Mesenchymal stem cell (in vitro differentiated cells and primary cell): ENCODE measurements around the gene NXPH4.

ENCODE experiments used
- DNase-seq: peaks from one replicate; pipeline ENCODE4 v3.0.0-alpha.2; 2013
- H2AFZ ChIP-seq: one replicate; pipeline ENCODE4 v1.6.1; 2013; ENCODE audit warnings: low read depth, mild to moderate bottlenecking, control low read depth, inconsistent platforms, low read length, moderate library complexity
- H2AK5ac ChIP-seq: 2 replicates; pipeline ENCODE4 v1.6.1; 2013; ENCODE audit warnings: low read length, moderate library complexity, mild to moderate bottlenecking, inconsistent platforms; ENCODE audit not compliant: severe bottlenecking
- H2BK120ac ChIP-seq: one replicate; pipeline ENCODE4 v1.6.1; 2013; ENCODE audit warnings: low read depth, mild to moderate bottlenecking, inconsistent platforms, low read length, moderate library complexity
- H2BK12ac ChIP-seq, 2 experiments: one replicate each; pipeline ENCODE4 v1.6.1; 2013; ENCODE audit warnings: inconsistent platforms in 2 of 2, low read length in 2 of 2, mild to moderate bottlenecking in 2 of 2, moderate library complexity in 2 of 2, control low read depth in 1 of 2
- H2BK15ac ChIP-seq: one replicate; pipeline ENCODE4 v1.6.1; 2013; ENCODE audit warnings: mild to moderate bottlenecking, low read depth, inconsistent platforms; ENCODE audit not compliant: poor library complexity, severe bottlenecking
- H2BK5ac ChIP-seq: 2 replicates; pipeline ENCODE4 v1.6.1; 2013; ENCODE audit warnings: low read depth, mild to moderate bottlenecking, low read length, control low read depth, inconsistent platforms; ENCODE audit not compliant: poor library complexity, severe bottlenecking
- H3K14ac ChIP-seq, 2 experiments: one replicate each; pipeline ENCODE4 v1.6.1; 2013; ENCODE audit warnings: inconsistent platforms in 2 of 2, low read length in 2 of 2, control low read depth in 1 of 2, mild to moderate bottlenecking in 1 of 2, moderate library complexity in 1 of 2
- H3K18ac ChIP-seq, 2 experiments: one replicate each; pipeline ENCODE4 v1.6.1; 2013; ENCODE audit warnings: inconsistent platforms in 2 of 2, low read length in 2 of 2, control low read depth in 1 of 2, low read depth in 1 of 2, mild to moderate bottlenecking in 1 of 2
- H3K23ac ChIP-seq, 2 experiments: one replicate each; pipeline ENCODE4 v1.6.1; 2013; ENCODE audit warnings: inconsistent platforms in 2 of 2, low read length in 2 of 2, mild to moderate bottlenecking in 2 of 2, moderate library complexity in 2 of 2, control low read depth in 1 of 2
- H3K27ac ChIP-seq: 2 replicates; pipeline ENCODE4 v1.5.1; 2013; ENCODE audit warnings: mild to moderate bottlenecking, moderate library complexity, low read length, control low read depth, inconsistent platforms; ENCODE audit not compliant: poor library complexity, severe bottlenecking
- H3K27me3 ChIP-seq, 2 experiments: 2 replicates each; pipeline versions ENCODE4 v1.6.1 to v1.7.0; 2013; ENCODE audit warnings: low read length in 2 of 2, mild to moderate bottlenecking in 2 of 2, moderate library complexity in 2 of 2, control low read depth in 1 of 2, inconsistent platforms in 1 of 2; ENCODE audit not compliant: control insufficient read depth in 1 of 2, insufficient read depth in 1 of 2
- H3K36me3 ChIP-seq, 2 experiments: 2 replicates each; pipeline versions ENCODE4 v1.6.1 to v1.7.0; 2013; ENCODE audit warnings: low read length in 2 of 2, control low read depth in 1 of 2, inconsistent platforms in 1 of 2, low read depth in 1 of 2, mild to moderate bottlenecking in 1 of 2; ENCODE audit not compliant: insufficient read depth in 2 of 2, control insufficient read depth in 1 of 2
- H3K4ac ChIP-seq, 2 experiments: one replicate each; pipeline ENCODE4 v1.6.1; 2013; ENCODE audit warnings: inconsistent platforms in 2 of 2, low read length in 2 of 2, mild to moderate bottlenecking in 2 of 2, moderate library complexity in 2 of 2, control low read depth in 1 of 2, low read depth in 1 of 2
- H3K4me1 ChIP-seq: 2 replicates; pipeline ENCODE4 v1.6.1; 2013; ENCODE audit warnings: low read depth, low read length, control low read depth; ENCODE audit not compliant: control insufficient read depth, insufficient read depth
- H3K4me2 ChIP-seq: 2 replicates; pipeline ENCODE4 v1.6.1; 2013; ENCODE audit warnings: low read length, mild to moderate bottlenecking, inconsistent platforms; ENCODE audit not compliant: poor library complexity, severe bottlenecking
- H3K4me3 ChIP-seq, 2 experiments: 2 replicates each; pipeline versions ENCODE4 v1.5.1 to v1.7.0; 2013; ENCODE audit warnings: low read length in 2 of 2, mild to moderate bottlenecking in 2 of 2, control low read depth in 1 of 2, low read depth in 1 of 2; ENCODE audit not compliant: insufficient read depth in 1 of 2
- H3K79me1 ChIP-seq: replicated peaks from 2 replicates; pipeline ENCODE4 v1.6.1; 2013; ENCODE audit warnings: mild to moderate bottlenecking, control low read depth, low read length, inconsistent platforms; ENCODE audit not compliant: poor library complexity, severe bottlenecking
- H3K9ac ChIP-seq: 2 replicates; pipeline ENCODE4 v1.7.0; 2013; ENCODE audit warnings: mild to moderate bottlenecking, low read length, moderate library complexity
- H3K9me3 ChIP-seq: 2 replicates; pipeline ENCODE4 v1.7.0; 2013; ENCODE audit warnings: mild to moderate bottlenecking, low read length; ENCODE audit not compliant: control insufficient read depth
- H4K8ac ChIP-seq: one replicate; pipeline ENCODE4 v1.6.1; 2013; ENCODE audit warnings: inconsistent platforms, mild to moderate bottlenecking, low read length, moderate library complexity
- H4K91ac ChIP-seq: one replicate; pipeline ENCODE4 v1.6.1; 2013; ENCODE audit warnings: mild to moderate bottlenecking, low read length, inconsistent platforms
- WGBS: methylation state at CpG from one replicate; pipeline ENCODE4 v1.1.7; 2013; ENCODE audit warnings: mixed read lengths; 5-methylcytosine and 5-hydroxymethylcytosine counted together

NXPH4 gene

DNA sequence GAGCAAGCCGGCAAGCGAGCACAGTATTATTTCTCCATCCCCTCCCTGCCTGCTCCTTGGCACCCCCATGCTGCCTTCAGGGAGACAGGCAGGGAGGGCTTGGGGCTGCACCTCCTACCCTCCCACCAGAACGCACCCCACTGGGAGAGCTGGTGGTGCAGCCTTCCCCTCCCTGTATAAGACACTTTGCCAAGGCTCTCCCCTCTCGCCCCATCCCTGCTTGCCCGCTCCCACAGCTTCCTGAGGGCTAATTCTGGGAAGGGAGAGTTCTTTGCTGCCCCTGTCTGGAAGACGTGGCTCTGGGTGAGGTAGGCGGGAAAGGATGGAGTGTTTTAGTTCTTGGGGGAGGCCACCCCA is 3.9 kb upstream of the NXPH4 start:
- Histone ChIP-seq H3K36me3 (peaks cover 61 to 63% of the 10 kb centered on the region in 2 experiments), H2BK120ac (no peak overlapping the region), H3K27me3 (peaks cover 0 to 26% of the 10 kb centered on the region in 2 experiments), H3K4me2 (no peak overlapping the region), H3K23ac (no peak overlapping the region), H3K4me1 (peaks cover 37% of the 10 kb centered on the region), H2AFZ (no peak overlapping the region), H3K4ac (no peak overlapping the region), H4K91ac (no peak overlapping the region), H4K8ac (peak overlapping the region; percentile 37), H3K79me1 (no peaks in the 10 kb centered on the region), H3K18ac (no peak overlapping the region), H3K9ac (no peak overlapping the region), H3K4me3 (no peak overlapping the region), H2BK15ac (no peak overlapping the region), H2AK5ac (no peak overlapping the region), H2BK12ac (no peak overlapping the region), H3K9me3 (no peaks in the 10 kb centered on the region), H2BK5ac (no peak overlapping the region), H3K27ac (no peak overlapping the region), H3K14ac (no peak overlapping the region)
- WGBS: 88% methylated on average over 4 of the region's 7 CpGs
- DNase-seq: no peak

DNA sequence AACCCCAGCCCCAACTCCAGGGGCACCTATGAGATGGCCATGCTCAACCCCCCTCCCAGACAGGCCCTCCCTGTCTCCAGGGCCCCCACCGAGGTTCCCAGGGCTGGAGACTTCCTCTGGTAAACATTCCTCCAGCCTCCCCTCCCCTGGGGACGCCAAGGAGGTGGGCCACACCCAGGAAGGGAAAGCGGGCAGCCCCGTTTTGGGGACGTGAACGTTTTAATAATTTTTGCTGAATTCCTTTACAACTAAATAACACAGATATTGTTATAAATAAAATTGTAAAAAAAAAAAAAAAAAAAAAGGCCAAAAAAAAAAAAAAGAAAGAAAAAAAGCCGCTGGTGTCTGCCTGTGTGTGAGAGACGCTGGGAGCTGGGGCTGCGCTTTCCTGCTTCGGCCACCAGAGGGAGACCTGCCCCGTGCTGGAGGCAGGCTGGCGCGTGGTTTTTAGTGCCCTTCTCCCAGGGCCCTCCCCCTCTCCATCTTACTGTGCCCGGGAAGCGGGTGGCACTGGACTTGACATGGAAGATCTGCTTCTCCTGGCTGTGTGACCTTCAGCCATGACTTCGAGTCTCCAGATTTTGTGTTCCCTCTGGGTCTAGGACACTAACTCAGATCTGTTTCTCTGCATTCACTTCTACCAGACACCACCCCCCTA is 3.4 kb upstream of the NXPH4 start:
- Histone ChIP-seq H2BK120ac (no peak overlapping the region), H3K9ac (peak overlapping the region; percentile 21)
- under 1% methylated on average over 11 of the region's 16 CpGs for WGBS

DNA sequence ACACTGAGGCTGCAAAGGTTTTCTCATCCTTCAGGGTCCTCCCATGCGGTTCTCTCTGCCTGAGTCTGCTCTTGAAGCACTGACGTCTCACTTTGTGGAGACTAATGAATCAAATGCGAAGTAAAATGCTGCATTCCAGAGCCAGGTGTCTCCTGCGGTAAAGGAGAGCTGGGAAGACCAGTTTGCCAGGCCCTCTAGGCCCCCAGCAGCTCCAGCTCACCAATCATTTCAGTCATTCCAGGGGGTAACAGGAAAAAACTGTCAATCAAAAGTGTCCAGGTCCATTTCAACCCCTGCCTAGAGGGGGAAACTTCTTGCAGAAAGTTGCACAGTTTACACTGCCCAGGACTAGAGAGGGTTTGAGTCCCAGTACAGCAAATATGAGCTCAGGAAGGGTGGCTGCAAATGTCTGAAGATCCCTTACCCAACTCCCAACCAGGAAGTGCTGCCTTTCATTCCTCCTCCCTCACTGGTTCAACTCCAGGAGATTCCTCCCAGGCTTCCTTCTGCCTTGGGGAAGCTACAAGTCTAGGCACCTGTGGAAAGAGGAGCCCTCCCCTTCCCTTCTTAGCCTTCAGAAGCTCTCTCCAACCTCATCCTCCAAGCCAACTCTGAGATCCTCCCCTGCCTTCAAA is 2.7 kb upstream of the NXPH4 start:
- H4K91ac ChIP-seq: no peak overlapping the region

More for the DNA sequence above, 3.4 kb upstream of the NXPH4 start:
- H3K23ac ChIP-seq: no peak overlapping the region
- peaks cover 38% of the 10 kb centered on the region for H3K4me1 ChIP-seq
- H3K79me1 ChIP-seq: no peaks in the 10 kb centered on the region
- H3K27me3 ChIP-seq: peaks cover 0 to 31% of the 10 kb centered on the region in 2 experiments
- H2BK5ac ChIP-seq: no peak overlapping the region
- no peak overlapping the region for H3K18ac ChIP-seq
- H3K9me3 ChIP-seq: no peaks in the 10 kb centered on the region
- DNase-seq: peak; percentile 85
- H3K4me2 ChIP-seq: no peak overlapping the region
- no peak overlapping the region for H3K14ac ChIP-seq
- H3K27ac ChIP-seq: no peak overlapping the region
- no peak overlapping the region for H3K4me3 ChIP-seq
- H4K8ac ChIP-seq: peak overlapping the region; percentile 37
- H2AK5ac ChIP-seq: no peak overlapping the region
- H4K91ac ChIP-seq: no peak overlapping the region
- H2BK15ac ChIP-seq: no peak overlapping the region
- no peak overlapping the region for H2AFZ ChIP-seq
- no peak overlapping the region for H2BK12ac ChIP-seq
- H3K36me3 ChIP-seq: peaks cover 56 to 58% of the 10 kb centered on the region in 2 experiments
- no peak overlapping the region for H3K4ac ChIP-seq

DNA sequence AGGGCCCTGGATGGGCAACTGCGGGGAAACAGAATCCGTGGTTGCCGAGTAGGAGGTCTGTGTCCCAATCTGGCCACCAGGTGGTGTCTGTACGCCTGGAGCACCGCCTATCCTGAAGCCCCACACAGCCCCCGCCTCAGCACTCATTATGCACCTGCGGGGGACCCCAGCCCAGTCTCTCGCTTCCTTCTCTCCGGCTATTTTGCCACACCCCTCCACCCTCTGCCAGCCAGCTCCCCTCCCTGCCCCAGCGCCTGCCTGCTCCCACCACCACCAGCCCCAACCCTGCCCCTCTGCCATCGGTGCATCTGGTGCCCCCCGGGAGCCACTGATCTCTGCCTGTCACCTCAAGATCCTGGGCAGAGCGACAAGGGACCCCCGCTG is 2.2 kb upstream of the NXPH4 start:
- no peak overlapping the region for H2AFZ ChIP-seq
- peaks cover 44 to 46% of the 10 kb centered on the region in 2 experiments for H3K36me3 ChIP-seq
- no peak overlapping the region for H3K14ac ChIP-seq
- no peak overlapping the region for H2BK15ac ChIP-seq
- H4K91ac ChIP-seq: no peak overlapping the region
- peak; percentile 71 for DNase-seq
- no peaks in the 10 kb centered on the region for H3K79me1 ChIP-seq
- no peak overlapping the region for H3K4me3 ChIP-seq
- WGBS: 6% methylated on average over 14 of the region's 14 CpGs
- no peak overlapping the region for H4K8ac ChIP-seq
- H3K27ac ChIP-seq: no peak overlapping the region
- no peak overlapping the region for H3K4ac ChIP-seq
- H3K4me2 ChIP-seq: no peak overlapping the region
- peak overlapping the region in 1 of 2 experiments; percentile 11 for H3K18ac ChIP-seq
- no peaks in the 10 kb centered on the region for H3K9me3 ChIP-seq
- no peak overlapping the region for H2BK120ac ChIP-seq
- no peak overlapping the region for H2BK12ac ChIP-seq
- no peak overlapping the region for H3K23ac ChIP-seq
- H3K9ac ChIP-seq: peak overlapping the region; percentile 21
- H3K27me3 ChIP-seq: peaks cover 0 to 43% of the 10 kb centered on the region in 2 experiments
- H2AK5ac ChIP-seq: no peak overlapping the region
- no peak overlapping the region for H2BK5ac ChIP-seq
- H3K4me1 ChIP-seq: peaks cover 37% of the 10 kb centered on the region

More for the DNA sequence above, 2.7 kb upstream of the NXPH4 start:
- no peak overlapping the region for H4K8ac ChIP-seq
- no peaks in the 10 kb centered on the region for H3K79me1 ChIP-seq
- H3K14ac ChIP-seq: no peak overlapping the region
- no peak overlapping the region for H2BK5ac ChIP-seq
- no peak overlapping the region for H3K4me2 ChIP-seq
- no peak overlapping the region for H2AK5ac ChIP-seq
- H3K9ac ChIP-seq: peak overlapping the region; percentile 21
- H3K4me3 ChIP-seq: no peak overlapping the region
- peaks cover 0 to 38% of the 10 kb centered on the region in 2 experiments for H3K27me3 ChIP-seq
- H2BK120ac ChIP-seq: no peak overlapping the region
- no peaks in the 10 kb centered on the region for H3K9me3 ChIP-seq
- no peak overlapping the region for H3K23ac ChIP-seq
- no peak overlapping the region for H2BK15ac ChIP-seq
- no peak overlapping the region for H2AFZ ChIP-seq
- H2BK12ac ChIP-seq: no peak overlapping the region
- peaks cover 37% of the 10 kb centered on the region for H3K4me1 ChIP-seq
- H3K18ac ChIP-seq: no peak overlapping the region
- peaks cover 49 to 51% of the 10 kb centered on the region in 2 experiments for H3K36me3 ChIP-seq
- no peak overlapping the region for H3K4ac ChIP-seq
- H3K27ac ChIP-seq: no peak overlapping the region
- no peak for DNase-seq
- WGBS: 63% methylated on average over 4 of the region's 4 CpGs
